ENCODE measurements around the gene TMED9. TPM values are rescaled to one million over a fixed set of nuclear protein-coding genes. Genes with fewer than 3 reads are reported as not detected.
A peak's percentile ranks its signal among the peaks of the same experiment; 100 is the strongest.

Gene TMED9
- 100 to 1,000 TPM in 2 of 4 donors, 10 to 100 TPM in 2; 12.8 to 106 (median 73.4) TPM for total RNA-seq

DNA sequence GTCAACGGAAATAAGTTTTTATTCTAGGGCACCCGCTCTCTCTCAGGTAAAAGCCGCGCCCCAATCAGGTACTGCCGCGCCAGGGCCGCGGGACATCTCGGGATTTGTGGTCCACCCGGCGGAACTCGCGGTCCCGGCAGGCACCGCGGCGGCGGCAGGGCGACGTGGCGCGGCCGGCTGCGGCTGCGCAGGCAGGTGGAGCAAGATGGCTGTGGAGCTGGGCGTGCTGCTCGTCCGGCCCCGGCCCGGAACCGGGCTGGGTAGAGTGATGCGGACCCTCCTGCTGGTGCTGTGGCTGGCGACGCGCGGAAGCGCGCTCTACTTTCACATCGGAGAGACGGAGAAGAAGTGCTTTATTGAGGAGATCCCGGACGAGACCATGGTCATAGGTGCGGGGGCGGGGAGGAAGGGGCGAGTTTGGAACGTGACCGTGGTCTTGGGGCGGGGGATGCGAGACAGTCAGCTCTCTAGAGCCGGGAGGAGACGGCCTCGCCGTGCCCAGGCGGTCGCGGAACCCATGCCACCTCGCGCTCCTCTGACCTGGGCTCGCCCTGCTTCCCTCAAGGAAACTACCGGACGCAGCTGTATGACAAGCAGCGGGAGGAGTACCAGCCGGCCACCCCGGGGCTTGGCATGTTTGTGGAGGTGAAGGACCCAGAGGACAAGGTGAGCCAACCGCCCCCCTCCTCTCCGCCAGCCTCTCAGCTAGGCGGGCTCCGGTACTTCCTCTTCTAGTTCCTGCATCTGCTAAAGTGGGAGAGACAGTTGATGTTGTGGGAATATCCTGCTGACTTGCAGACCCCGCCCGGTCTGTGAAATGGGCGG is at the start of gene TMED9:
Gene TMED9 (plus strand): TSS at position 194 of the 825 bp plus-strand sequence. CDS start 12 bp downstream, at position 206.
- DNase-seq, result peak; percentile 73 to 86
- no peaks in the 10 kb centered on the region for H3K36me3 ChIP-seq
- H3K9me3 ChIP-seq, result no peaks in the 10 kb centered on the region
- intact Hi-C loops (cut with DNase I; ENCODE audit: low total_unique reads), result no loop called here
- H3K4me1 ChIP-seq, result no peaks in the 10 kb centered on the region
- H3K27ac ChIP-seq, result peak within 1 kb of the TSS; percentile 76 to 77
- H3K4me3 ChIP-seq, result peak within 1 kb of the TSS; percentile 80 to 89
- no peaks in the 10 kb centered on the region for H3K27me3 ChIP-seq
- TF ChIP-seq POLR2A (IDR thresholded peaks at IDR 0.05) (peak; percentile 83 to 97), CTCF (IDR thresholded peaks at IDR 0.05) (peak in 2 of 4 experiments; percentile 46 to 47)

DNA sequence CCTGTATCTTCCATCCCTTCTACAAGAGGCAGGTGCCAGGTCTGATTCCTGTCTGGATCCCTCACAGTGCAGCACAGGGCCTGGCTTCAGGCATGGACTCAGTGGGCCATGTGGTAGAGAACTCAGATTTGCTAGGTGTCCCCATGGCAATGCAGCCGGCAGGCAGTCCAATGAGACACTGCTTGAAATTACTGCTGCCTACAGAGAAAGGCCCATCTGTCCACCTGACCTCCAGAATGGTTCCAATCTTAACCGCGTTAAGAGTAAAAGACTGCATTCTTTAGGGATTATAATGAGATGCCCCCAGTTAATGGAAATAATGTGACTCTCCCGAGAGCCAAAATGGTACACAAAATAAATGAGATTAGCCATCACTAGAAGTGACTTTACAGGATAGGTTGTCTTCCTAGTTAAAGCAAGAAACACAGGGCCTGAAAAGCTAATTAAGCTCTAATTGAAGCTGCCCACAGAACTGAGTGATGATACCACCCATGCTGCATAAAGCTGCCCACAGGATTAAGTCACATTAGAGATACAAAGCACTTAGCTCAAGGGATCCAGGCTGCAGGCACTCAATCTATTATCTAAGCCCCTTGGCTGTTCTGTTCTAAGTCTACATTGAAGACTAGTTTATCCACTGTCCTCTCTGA is 49.1 kb upstream of the TMED9 start:
- H3K27ac ChIP-seq, result no peak overlapping the region
- H3K27me3 ChIP-seq, result no peaks in the 10 kb centered on the region
- peaks cover 6 to 18% of the 10 kb centered on the region in 2 donors for H3K4me1 ChIP-seq
- DNase-seq, result no peak
- H3K4me3 ChIP-seq, result no peak overlapping the region
- intact Hi-C loops (cut with DNase I; ENCODE audit: low total_unique reads), result no loop called here
- H3K9me3 ChIP-seq, result no peaks in the 10 kb centered on the region
- TF ChIP-seq POLR2A (IDR thresholded peaks at IDR 0.05) (no peak), CTCF (IDR thresholded peaks at IDR 0.05) (no peak)
- H3K36me3 ChIP-seq, result no peaks in the 10 kb centered on the region

- H3K9me3 ChIP-seq, result no peaks in the 10 kb centered on the region
- H3K27ac ChIP-seq, result peak overlapping the region; percentile 79 to 80
- intact Hi-C loops (cut with DNase I; ENCODE audit: low total_unique reads), result no loop called here
- H3K36me3 ChIP-seq, result no peaks in the 10 kb centered on the region
- H3K4me3 ChIP-seq, result no peak overlapping the region
- no peaks in the 10 kb centered on the region for H3K27me3 ChIP-seq
- TF ChIP-seq CTCF (IDR thresholded peaks at IDR 0.05) (no peak), POLR2A (IDR thresholded peaks at IDR 0.05) (no peak)
- peak; percentile 79 to 87 for DNase-seq
- peaks cover 6 to 18% of the 10 kb centered on the region in 2 donors for H3K4me1 ChIP-seq
Observed at GRCh38 chr5:177545487-177546257, 46.3 kb upstream of the TMED9 start.

DNA sequence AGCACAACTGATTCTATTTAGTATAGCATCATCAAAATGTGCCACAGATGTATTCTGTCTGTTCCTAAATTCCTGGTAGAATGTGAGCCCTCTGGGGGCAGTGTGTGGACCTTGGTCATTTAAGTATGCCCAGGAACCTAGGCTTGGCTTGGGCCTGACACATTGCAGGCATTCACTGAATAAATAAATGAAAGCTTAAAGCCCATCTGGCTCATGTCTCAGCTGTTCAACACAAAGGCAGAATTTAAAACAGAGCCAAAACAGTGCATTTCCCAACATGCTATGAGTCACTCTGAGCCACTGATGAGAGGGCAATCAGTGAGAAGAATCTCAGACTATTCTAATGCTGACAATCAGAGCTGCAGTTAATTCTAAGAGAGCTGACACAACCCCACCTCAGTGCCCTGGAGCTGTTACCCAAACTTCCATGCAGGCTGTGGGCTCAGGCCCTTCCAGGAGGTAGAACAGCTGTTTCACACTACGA is 45.7 kb upstream of the TMED9 start:
- no peak overlapping the region for H3K4me3 ChIP-seq
- H3K36me3 ChIP-seq, result no peaks in the 10 kb centered on the region
- TF ChIP-seq CTCF (IDR thresholded peaks at IDR 0.05), result no peak
- TF ChIP-seq POLR2A (IDR thresholded peaks at IDR 0.05), result no peak
- DNase-seq, result peak; percentile 75 to 79
- peak overlapping the region; percentile 79 to 80 for H3K27ac ChIP-seq
- intact Hi-C loops (cut with DNase I; ENCODE audit: low total_unique reads), result no loop called here
- H3K27me3 ChIP-seq, result no peaks in the 10 kb centered on the region
- H3K4me1 ChIP-seq, result peaks cover 6 to 18% of the 10 kb centered on the region in 2 donors
- H3K9me3 ChIP-seq, result no peaks in the 10 kb centered on the region
